ENCODE measurements around the gene RHEB.
"Not testable (repeated sequence)": the region's sequence is repeated elsewhere in the genome, so short reads cannot be mapped to it uniquely, and the experiment has no call there.

RHEB gene

GRCh38 chr7:151550656-151551286 is 31.1 kb upstream of the RHEB start:
- H3K27ac ChIP-seq = peak overlapping the region; percentile 62; the same call in 1 of the 2 replicates

GRCh38 chr7:151549644-151550043 is 29.9 kb upstream of the RHEB start:
- Histone ChIP-seq H3K27me3 (no peaks in the 10 kb centered on the region), H3K4me1 (peaks cover 79% of the 10 kb centered on the region), H3K9me3 (no peaks in the 10 kb centered on the region), H4K20me1 (no peaks in the 10 kb centered on the region), H3K27ac (peak overlapping the region; percentile 62; the same call in 1 of the 2 replicates), H3K36me3 (no peaks in the 10 kb centered on the region), H3K4me2 (peak overlapping the region; percentile 70), H3K9ac (no peak overlapping the region), H3K4me3 (no peak overlapping the region)
- no peak for TF ChIP-seq Cebpa-rat (IDR thresholded peaks at IDR 0.05)

More at GRCh38 chr7:151550656-151551286, 31.1 kb upstream of the RHEB start:
- peaks cover 79% of the 10 kb centered on the region for H3K4me1 ChIP-seq
- H3K9me3 ChIP-seq = no peaks in the 10 kb centered on the region
- H3K4me3 ChIP-seq = no peak overlapping the region
- H3K9ac ChIP-seq = peak overlapping the region; percentile 30; the same call in 1 of the 2 replicates
- no peak for TF ChIP-seq Cebpa-rat (IDR thresholded peaks at IDR 0.05)
- no peaks in the 10 kb centered on the region for H3K36me3 ChIP-seq
- no peaks in the 10 kb centered on the region for H4K20me1 ChIP-seq
- peak overlapping the region; percentile 70 for H3K4me2 ChIP-seq
- H3K27me3 ChIP-seq = no peaks in the 10 kb centered on the region

- Histone ChIP-seq H3K27me3 (no peaks in the 10 kb centered on the region), H3K4me1 (peaks cover 79% of the 10 kb centered on the region), H4K20me1 (no peaks in the 10 kb centered on the region), H3K36me3 (no peaks in the 10 kb centered on the region), H3K9ac (no peak overlapping the region), H3K27ac (no peak overlapping the region; the same call in 1 of the 2 replicates), H3K9me3 (no peaks in the 10 kb centered on the region), H3K4me2 (peak overlapping the region; percentile 55), H3K4me3 (no peak overlapping the region)
- no peak for TF ChIP-seq Cebpa-rat (IDR thresholded peaks at IDR 0.05)
These were observed 29.4 kb upstream of the RHEB start for GRCh38 chr7:151549083-151549482.

- H3K4me1 ChIP-seq = peaks cover 41% of the 10 kb centered on the region
- no peak overlapping the region for H3K4me3 ChIP-seq
- no peak overlapping the region for H3K4me2 ChIP-seq
- no peaks in the 10 kb centered on the region for H4K20me1 ChIP-seq
- no peaks in the 10 kb centered on the region for H3K27me3 ChIP-seq
- H3K9me3 ChIP-seq = no peaks in the 10 kb centered on the region
- no peak for TF ChIP-seq Cebpa-rat (IDR thresholded peaks at IDR 0.05)
- no peak overlapping the region for H3K9ac ChIP-seq
- H3K27ac ChIP-seq = no peak overlapping the region
- no peaks in the 10 kb centered on the region for H3K36me3 ChIP-seq
These were observed 24.5 kb upstream of the RHEB start for GRCh38 chr7:151544183-151544582.

GRCh38 chr7:151542606-151543130 is 23.0 kb upstream of the RHEB start:
- Histone ChIP-seq H3K36me3 (no peaks in the 10 kb centered on the region), H3K4me3 (no peak overlapping the region), H3K4me1 (peaks cover 38% of the 10 kb centered on the region), H3K27me3 (no peaks in the 10 kb centered on the region), H4K20me1 (no peaks in the 10 kb centered on the region), H3K4me2 (no peak overlapping the region), H3K27ac (no peak overlapping the region), H3K9ac (no peak overlapping the region), H3K9me3 (no peaks in the 10 kb centered on the region)
- TF ChIP-seq Cebpa-rat (IDR thresholded peaks at IDR 0.05) = no peak

- Histone ChIP-seq H3K4me3 (no peak overlapping the region), H3K9me3 (no peaks in the 10 kb centered on the region), H3K27me3 (no peaks in the 10 kb centered on the region), H3K9ac (no peak overlapping the region), H3K4me2 (no peak overlapping the region), H3K36me3 (no peaks in the 10 kb centered on the region), H4K20me1 (no peaks in the 10 kb centered on the region), H3K27ac (no peak overlapping the region), H3K4me1 (peaks cover 30% of the 10 kb centered on the region)
- TF ChIP-seq Cebpa-rat (IDR thresholded peaks at IDR 0.05) = no peak
These were observed 22.2 kb upstream of the RHEB start for GRCh38 chr7:151541709-151542499.

GRCh38 chr7:151540146-151540545 is 20.5 kb upstream of the RHEB start:
- no peak overlapping the region for H3K4me3 ChIP-seq
- H3K27ac ChIP-seq = no peak overlapping the region
- no peaks in the 10 kb centered on the region for H3K27me3 ChIP-seq
- H3K9me3 ChIP-seq = no peaks in the 10 kb centered on the region
- no peaks in the 10 kb centered on the region for H4K20me1 ChIP-seq
- TF ChIP-seq Cebpa-rat (IDR thresholded peaks at IDR 0.05) = no peak
- H3K36me3 ChIP-seq = no peaks in the 10 kb centered on the region
- H3K9ac ChIP-seq = no peak overlapping the region
- H3K4me1 ChIP-seq = peaks cover 23% of the 10 kb centered on the region
- H3K4me2 ChIP-seq = peak overlapping the region; percentile 28

- H3K27ac ChIP-seq = no peak overlapping the region
- H3K9me3 ChIP-seq = no peaks in the 10 kb centered on the region
- no peaks in the 10 kb centered on the region for H3K36me3 ChIP-seq
- no peak overlapping the region for H3K9ac ChIP-seq
- no peak overlapping the region for H3K4me3 ChIP-seq
- H4K20me1 ChIP-seq = no peaks in the 10 kb centered on the region
- no peak for TF ChIP-seq Cebpa-rat (IDR thresholded peaks at IDR 0.05)
- peak overlapping the region; percentile 28 for H3K4me2 ChIP-seq
- H3K4me1 ChIP-seq = peaks cover 23% of the 10 kb centered on the region
- no peaks in the 10 kb centered on the region for H3K27me3 ChIP-seq
These were observed 19.5 kb upstream of the RHEB start for GRCh38 chr7:151539088-151539671.

GRCh38 chr7:151537818-151538561 is 18.3 kb upstream of the RHEB start:
- Histone ChIP-seq H3K4me1 (peaks cover 23% of the 10 kb centered on the region), H3K9me3 (no peaks in the 10 kb centered on the region), H3K4me3 (no peak overlapping the region), H3K27ac (no peak overlapping the region), H4K20me1 (no peaks in the 10 kb centered on the region), H3K4me2 (no peak overlapping the region), H3K27me3 (no peaks in the 10 kb centered on the region), H3K36me3 (no peaks in the 10 kb centered on the region), H3K9ac (no peak overlapping the region)
- TF ChIP-seq Cebpa-rat (IDR thresholded peaks at IDR 0.05) = no peak

GRCh38 chr7:151536178-151536577 is 16.5 kb upstream of the RHEB start:
- H3K9me3 ChIP-seq = peaks cover 15% of the 10 kb centered on the region
- not testable (repeated sequence) for H3K4me3 ChIP-seq, H3K4me2 ChIP-seq, H3K36me3 ChIP-seq, H3K9ac ChIP-seq, H3K27me3 ChIP-seq, H4K20me1 ChIP-seq, H3K27ac ChIP-seq
- peaks cover 23% of the 10 kb centered on the region for H3K4me1 ChIP-seq

Measured in BLaER1 (cell line).